GM12874 (cell line): ENCODE results near the gene GLMP.

ENCODE experiments used
- TF ChIP-seq, protein P1 (sequence below): IDR thresholded peaks from 2 replicates; pipeline ENCODE4 v1.5.1; 2011; ENCODE audit warnings: low read depth, mild to moderate bottlenecking, control low read depth, low read length, moderate library complexity; ENCODE audit not compliant: insufficient read depth

The GLMP gene

DNA sequence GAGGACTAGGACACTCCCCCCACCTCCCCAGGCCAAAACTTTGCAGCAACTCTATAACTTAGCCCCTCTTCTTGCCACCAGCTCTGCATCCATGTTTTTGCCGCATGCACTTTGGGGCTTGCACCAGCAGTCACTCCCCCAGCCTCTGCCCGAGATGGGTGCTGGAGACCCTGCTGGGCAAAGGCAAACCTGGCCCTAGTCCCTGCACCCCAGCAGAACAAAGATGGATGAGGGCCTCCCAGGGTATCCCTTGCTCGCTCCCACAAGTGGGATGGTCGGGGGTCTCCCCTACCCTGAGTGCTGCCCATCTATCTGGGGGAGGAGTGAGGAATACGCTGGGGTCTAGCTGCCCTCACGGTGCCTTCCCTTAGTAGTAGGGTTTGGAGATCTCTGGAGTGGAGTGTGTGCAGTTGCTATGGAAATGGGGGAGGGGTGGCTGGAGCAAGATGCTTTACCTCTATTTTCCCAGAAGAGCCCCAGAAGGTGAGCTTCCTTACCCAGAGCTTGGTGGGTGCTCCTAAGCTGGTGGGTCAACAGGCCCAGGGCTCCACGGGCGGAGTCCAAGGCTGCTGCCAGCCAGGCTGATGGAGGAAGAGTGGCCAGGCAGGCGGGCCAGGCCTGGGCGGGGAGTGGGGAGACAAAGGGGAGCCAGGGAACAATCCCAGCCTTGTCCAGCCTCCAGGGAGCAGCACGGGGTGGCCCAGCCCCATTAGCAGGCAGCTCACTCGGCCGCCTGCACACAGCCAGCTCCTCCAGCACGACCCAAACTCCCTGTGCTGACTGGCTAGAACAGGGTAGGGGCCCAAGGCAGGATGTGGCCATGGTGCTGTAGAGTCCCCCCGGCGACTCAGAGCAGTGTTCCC lies 47.8 kb downstream of the GLMP start, which contains the start of gene PAQR6:
Gene PAQR6 (minus strand): TSS at position 597 of the 863 bp plus-strand sequence. CDS start 1,325 bp downstream, outside the sequence.
- TF ChIP-seq, protein P1, sequence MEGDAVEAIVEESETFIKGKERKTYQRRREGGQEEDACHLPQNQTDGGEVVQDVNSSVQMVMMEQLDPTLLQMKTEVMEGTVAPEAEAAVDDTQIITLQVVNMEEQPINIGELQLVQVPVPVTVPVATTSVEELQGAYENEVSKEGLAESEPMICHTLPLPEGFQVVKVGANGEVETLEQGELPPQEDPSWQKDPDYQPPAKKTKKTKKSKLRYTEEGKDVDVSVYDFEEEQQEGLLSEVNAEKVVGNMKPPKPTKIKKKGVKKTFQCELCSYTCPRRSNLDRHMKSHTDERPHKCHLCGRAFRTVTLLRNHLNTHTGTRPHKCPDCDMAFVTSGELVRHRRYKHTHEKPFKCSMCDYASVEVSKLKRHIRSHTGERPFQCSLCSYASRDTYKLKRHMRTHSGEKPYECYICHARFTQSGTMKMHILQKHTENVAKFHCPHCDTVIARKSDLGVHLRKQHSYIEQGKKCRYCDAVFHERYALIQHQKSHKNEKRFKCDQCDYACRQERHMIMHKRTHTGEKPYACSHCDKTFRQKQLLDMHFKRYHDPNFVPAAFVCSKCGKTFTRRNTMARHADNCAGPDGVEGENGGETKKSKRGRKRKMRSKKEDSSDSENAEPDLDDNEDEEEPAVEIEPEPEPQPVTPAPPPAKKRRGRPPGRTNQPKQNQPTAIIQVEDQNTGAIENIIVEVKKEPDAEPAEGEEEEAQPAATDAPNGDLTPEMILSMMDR: no peak

DNA sequence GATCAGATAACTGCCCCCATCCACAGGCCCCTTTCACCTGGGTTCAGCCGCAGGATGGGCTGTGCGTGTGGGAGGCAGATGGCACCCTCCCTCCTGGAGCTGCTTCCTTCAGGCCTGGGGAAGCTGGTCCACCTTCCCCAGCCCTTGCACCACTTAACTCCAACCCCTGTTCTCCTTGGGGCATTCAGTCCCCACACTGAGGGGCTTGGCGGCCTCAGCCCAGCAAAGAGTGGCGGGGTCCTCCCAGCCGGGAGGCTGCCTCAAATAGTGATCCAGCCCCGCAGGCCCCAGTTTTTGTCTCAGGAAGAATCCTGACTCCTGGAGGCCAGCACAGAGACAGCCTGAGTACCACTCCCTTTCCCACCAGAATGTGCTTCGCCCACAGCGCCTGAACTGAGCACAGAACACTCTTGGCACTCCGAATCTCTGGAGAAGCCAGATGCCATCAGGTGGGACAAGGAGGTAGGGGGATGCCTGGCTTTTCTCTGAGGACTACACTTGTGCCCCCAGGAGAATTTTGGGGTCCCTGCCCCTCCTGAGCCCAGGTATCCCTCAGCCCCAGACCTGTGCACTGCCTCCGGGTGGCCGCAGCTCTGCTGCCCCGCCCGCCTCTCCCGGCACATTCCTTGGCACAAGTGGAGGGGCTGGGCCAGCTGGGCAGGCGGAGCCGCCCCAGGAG lies 48.6 kb downstream of the GLMP start:
- TF ChIP-seq, protein P1: no peak

DNA sequence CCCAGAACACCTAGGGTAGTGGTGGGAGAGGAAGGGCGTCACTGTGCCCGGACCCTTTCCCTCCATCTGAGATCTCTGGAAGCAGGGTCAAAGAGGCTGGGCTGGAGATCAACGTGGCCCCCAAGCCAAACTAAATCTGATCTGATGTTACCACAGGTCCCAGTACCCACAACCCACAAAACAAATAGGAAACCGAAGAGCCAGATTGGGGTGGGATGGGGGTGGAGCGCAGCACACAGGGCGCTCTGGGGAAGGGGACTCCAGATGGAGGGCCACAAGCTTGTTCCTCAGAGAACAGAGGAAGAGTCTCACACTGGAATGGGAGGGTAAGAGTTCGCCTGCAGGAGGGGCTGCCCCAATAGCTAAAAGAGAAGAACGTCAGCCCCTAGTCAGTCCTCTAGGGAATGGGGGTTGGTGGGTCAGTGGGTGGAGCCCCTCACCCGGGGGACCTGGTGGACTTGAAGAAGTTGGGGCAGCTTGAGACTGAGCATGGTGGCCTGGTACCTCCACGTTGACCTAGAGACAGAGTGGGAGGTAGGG lies 49.2 kb downstream of the GLMP start:
- TF ChIP-seq, protein P1: no peak

DNA sequence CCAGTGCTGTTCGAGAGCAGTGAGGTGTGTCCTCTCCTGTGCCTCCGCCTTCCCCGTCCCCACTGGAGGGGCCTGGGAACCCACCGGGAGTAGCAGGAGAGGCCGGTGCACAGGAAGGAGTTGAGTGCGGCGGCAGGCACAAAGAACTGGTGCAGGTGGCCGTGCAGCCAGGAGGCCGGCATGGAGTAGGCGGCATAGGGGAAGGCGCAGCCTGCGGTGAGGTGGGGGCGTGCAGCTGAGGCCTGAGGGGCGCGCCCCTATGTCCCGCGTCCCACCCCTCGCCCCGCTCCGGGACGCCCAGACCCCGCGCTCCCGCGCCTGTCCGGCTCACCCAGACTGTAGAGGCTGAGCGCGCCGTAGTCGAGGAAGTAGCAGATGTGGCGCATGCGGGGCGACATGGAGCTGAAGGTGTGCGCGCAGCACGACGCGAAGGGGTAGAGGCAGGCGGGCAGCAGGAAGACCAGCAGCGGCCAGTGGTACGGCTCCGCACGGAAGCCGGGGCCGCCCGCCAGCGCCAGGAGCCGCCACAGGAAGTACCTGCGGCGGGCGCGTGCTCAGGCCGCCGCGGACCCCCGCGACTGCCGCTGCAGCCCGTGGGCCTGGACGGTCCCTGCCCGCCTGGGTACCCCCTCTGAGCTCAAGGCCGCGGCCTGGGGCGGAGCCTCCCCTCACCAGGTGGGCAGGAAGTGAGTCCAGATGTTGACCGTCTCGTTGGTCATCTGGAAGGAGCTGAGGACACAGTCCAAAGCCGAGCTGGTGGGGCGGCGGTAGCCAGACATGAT lies 49.8 kb downstream of the GLMP start:
- TF ChIP-seq, protein P1: no peak

DNA sequence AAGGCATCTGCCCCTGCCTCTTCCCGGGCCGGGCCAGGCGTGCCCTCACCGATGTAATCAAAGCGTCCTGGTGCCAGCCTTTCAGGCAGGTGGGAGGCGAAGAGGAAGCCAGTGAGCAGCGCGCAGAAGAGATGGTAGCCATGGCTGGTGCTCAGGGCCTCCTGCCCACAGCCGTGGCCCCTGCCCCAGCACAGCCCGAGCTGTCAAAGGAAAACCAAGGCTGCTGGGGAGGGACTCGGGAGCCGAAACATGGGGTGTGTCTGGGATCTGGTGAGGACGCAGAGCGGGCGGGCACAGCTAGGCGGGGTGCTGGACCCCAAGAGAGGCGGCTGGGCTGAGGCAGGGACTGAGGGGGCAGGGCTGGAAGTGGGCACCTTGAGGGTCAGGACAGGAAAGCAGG lies 50.8 kb downstream of the GLMP start:
- TF ChIP-seq, protein P1: no peak

DNA sequence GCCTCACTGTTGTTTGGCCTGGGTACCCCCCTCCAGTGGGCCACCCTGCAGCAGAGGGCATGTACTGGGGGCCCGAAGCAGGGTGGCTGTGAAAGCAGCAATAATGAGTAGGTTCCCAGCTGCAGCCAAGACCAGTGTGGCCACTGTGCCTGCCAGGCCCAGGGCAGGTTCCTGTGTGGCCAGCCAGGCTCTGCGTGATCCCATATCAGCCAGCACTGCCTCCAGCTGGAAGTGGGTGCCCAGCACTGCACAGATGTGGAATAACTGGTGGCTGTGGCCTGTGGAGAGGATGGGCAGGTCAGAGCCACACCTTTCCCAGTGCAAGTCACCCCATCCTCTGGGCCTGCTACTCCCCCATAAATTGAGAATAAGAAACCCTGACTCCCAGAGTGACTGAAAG lies 51.4 kb downstream of the GLMP start:
- TF ChIP-seq, protein P1: no peak
